TTC549 (cell line): ENCODE data around the gene GPRC5D.

Source experiments
- FAIRE-seq: peaks from 2 replicates; lab custom pipeline; 2012; peaks lifted over from hg19 to GRCh38; lab: Jason Lieb, UNC

GPRC5D gene

DNA sequence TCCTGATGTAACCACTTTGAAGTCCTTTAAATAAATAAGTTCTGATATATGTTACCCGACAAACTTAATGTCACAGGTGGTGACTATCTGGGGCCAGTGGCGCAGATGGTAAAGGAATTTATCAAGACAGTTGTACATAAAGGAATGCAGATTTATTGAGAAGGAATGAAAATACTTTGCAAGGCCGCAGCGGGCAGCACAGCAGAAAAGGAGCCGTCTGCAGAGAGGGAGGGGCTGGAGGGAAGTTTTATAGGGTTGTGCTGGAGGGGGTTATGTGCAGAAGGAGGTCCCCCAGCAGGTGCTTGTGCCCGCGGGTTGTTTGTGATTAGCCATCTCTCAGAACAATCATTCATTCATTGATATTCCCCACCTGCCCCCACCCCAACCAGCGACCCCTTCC, 17.4 kb downstream of the GPRC5D start:
- no peak for FAIRE-seq

GRCh38 chr12:12933742-12934141, 18.2 kb downstream of the GPRC5D start:
- no peak for FAIRE-seq

DNA sequence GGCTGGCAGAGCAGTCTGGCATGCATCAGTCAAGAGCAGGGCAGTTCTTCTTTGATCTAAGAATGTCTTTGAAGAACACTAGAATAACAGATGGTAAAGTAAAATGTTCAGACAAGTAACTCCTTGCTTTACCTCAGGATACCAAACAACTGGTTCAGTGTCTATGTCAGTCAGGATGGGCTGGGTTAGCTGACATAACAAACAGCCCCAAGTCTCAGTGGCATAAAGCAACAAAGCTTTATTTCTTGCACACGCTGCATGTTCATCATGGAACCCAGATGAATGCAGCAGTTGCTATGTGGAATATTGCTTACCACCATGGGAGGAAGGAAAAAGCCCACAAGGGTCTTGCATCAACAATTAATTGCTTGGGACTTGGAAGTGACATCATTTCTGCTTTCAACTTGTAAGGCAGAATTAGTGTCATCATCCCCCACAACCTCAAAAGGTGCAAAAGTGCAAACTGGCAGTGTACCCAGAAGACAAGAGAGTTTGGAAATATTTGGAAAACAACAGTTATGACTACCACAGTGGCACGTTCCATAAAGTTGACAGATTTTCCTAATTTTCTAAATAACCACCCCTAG, 21.2 kb downstream of the GPRC5D start:
- FAIRE-seq = no peak

DNA sequence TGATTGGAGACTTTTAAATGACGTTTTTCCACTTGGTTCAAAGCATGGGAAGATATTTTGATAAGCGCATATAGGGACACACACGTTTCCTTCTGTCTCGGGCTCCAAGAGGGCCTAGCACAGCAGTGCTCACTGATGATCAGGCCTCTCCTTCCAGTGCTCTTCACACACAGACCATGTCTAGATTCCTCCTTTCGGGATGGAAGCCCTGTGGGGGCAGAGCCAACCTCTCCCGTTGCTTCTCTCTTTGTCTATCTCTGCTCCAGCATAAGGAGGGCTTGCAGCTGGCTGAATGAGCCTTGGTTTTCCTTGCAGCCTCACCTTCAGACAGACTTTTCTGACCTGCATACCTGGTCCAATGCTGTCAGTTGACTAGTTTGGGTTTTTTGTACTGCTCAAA, 22.3 kb downstream of the GPRC5D start:
- no peak for FAIRE-seq

DNA sequence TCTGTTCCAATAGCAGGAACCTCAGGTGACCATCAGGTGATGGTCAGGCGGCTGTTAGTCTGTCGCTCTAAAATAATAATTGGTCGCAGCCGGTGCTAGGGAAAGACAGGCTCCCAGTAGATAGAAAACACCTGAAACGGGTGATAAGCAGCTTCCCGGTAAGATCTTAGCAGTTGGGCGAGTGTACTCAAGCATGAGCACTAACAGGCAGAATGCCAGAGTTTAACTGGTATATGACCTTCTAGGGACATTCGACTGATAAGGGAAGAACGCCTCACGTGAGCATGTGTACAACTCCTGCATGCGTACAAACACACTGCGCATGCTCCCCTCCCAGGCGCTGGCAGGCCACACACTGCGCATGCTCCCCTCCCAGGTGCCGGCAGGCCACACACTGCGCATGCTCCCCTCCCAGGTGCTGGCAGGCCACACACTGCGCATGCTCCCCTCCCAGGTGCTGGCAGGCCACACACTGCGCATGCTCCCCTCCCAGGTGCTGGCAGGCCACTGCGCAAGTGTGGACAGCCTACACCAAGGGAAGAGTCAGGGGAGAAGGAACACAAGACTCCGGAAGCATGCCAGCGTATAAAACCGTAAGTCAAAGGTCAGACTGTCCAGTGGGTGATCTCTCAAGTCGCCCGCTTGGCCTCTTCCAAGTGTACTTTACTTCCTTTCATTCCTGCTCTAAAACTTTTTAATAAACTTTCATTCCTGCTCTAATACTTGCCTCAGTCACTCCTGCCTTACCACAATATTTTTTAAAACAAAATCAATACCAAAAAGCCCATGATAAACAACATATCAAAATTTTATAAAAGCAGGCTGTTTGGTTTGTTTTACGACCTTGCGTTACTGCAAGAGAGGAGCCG, 24.5 kb downstream of the GPRC5D start:
- no peak for FAIRE-seq

DNA sequence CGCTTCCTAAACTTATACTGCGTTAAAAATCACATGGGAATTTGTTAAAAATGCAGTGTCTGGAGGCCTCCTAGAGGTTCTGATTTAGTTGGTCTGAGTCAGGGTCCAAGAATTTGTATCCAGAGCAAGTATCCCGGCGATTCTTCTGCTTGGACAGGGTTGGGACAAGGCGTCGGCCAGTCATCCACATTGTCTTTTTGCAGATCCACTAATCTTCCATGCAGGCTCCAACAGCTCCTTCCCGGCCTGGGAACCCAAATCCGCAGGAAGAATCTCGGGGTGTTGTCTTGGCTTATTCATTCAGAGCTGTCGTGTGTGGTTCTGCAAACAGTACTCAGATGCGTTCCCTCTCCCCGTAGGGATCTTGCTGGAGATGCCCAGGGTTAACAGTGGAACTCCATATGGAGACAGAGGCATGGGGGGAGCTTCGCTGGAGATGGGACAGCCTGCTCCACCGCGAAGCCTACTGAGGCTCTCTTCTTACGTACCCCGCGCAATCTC, 25.3 kb downstream of the GPRC5D start:
- no peak for FAIRE-seq

- no peak for FAIRE-seq
Observed at GRCh38 chr12:12925388-12925787, 26.6 kb downstream of the GPRC5D start.

- no peak for FAIRE-seq
Observed at GRCh38 chr12:12924169-12924568, 27.8 kb downstream of the GPRC5D start.

DNA sequence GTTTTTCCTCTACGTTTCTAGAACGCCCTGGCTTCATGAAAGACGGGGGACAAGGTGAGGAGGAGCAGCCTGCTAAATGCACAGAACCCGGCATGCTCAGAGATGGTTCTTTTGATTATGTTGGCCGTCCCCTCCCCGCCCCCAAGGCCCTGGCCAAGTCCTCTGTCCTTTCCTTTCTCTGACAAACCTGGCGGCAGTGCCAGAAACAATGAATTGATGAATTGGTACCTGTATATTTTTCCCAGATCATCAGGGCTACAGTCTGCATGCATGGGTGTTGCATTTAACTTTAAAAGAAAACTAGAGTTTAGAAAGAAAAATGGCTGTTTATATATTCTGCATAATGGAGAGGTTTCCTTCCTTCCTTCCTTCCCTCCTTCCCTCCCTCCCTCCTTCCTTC, 29.0 kb downstream of the GPRC5D start:
- FAIRE-seq = no peak

DNA sequence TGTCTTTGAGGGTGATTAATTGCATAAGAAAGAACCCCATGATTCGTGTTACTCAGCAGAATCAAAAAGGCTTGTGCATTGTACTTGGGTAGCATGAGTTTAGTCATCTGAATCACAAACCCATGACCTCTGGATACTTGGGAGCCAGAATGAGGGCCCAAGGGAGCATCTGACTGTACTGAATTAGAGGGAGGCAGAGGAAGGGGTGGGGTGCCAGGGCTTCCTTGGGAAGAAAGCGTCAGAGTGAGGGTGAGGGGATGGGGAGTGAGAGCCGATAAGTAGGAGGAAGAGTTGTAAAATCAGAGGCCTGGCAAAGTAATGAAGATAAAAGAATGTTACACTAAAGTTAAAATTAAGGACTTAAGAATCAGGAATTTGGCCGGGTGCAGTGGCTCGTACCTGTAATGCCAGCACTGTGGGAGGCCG, 29.8 kb downstream of the GPRC5D start:
- no peak for FAIRE-seq

- no peak for FAIRE-seq
Observed at GRCh38 chr12:12919666-12920435, 32.1 kb downstream of the GPRC5D start.

DNA sequence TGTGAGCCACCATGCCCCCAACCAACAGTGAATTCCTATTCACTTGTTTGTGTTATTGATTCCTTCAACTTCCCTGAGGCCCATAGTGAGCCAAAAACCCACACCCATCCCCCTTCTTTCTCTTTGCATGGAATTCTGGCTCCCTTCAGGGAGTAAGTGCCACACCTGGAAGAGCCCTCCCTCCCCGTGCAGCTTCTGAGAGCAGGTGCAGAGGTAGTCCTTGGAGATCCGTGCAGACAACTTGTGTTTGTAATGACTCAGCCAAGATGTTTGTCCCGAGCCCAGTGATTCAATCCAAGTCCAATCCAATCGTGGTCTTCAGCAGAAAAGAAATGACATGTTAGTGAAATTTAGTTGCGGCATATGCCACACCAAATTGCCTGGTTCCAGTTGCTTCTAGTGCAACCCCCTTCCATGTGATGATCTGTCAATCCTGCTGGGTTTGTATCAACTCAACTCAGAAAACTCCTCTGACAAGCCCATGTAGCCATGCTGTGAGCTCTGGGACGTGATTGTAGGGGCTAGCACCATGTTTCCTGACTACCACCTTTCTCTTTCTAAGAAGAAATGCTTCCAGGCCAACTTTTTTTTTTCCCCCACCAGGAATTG, 33.1 kb downstream of the GPRC5D start:
- no peak for FAIRE-seq

- FAIRE-seq = no peak
Observed at GRCh38 chr12:12917517-12917916, 34.5 kb downstream of the GPRC5D start.

DNA sequence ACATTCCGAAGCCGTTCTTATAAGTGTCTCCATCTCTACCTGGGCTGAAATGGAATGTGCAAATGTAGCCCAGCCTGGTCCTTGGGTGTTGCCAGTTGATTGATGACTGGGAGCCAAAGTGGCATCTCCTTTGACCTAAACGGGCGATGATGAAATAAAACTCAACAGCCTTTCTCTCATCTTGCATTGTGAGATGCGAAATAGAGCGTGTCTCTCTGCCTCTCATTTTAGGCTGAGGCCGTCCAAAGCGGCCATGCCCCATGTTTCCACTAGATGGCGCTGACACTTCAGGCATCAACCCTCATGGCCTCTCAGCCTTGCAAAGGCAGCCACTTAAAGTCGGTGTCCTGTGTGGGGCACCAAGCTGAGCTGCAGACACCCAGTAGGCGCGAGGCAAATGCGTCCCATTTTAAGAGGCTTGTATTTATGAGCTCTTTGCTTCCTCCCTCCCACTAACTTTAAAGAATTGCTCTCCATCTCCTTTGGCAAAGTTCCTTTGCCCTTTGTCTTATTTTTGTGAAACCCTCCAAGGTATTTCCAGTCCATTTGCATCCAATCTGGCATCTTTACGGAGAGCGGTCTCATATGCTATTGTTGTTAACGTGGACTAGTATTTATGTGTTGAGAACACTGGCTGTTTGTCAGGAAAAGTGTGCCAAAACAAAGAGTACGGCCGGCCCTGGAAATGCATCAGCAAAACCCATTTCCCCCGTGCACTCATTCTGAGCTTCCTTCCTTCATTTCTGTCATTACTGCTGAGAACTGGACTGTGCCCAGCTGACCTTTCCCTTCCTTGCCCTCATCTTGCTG, 35.6 kb downstream of the GPRC5D start:
- peak; percentile 65 for FAIRE-seq

GRCh38 chr12:12915656-12916055, 36.3 kb downstream of the GPRC5D start:
- no peak for FAIRE-seq

GRCh38 chr12:12912711-12913110, 39.3 kb downstream of the GPRC5D start:
- FAIRE-seq = no peak

- FAIRE-seq = no peak
Observed at GRCh38 chr12:12909995-12910420, 42.0 kb downstream of the GPRC5D start.

- no peak for FAIRE-seq
Observed at GRCh38 chr12:12909228-12909994, 42.6 kb downstream of the GPRC5D start.

- FAIRE-seq = no peak
Observed at GRCh38 chr12:12908711-12909110, 43.3 kb downstream of the GPRC5D start.

GRCh38 chr12:12908252-12908651, 43.7 kb downstream of the GPRC5D start:
- no peak for FAIRE-seq

- FAIRE-seq = no peak
Observed at GRCh38 chr12:12907552-12907951, 44.4 kb downstream of the GPRC5D start.
